ENCODE data around the gene NBEA. TPM values are rescaled to one million over a fixed set of nuclear protein-coding genes. Genes with fewer than 3 reads are reported as not detected.

NBEA gene
- total RNA-seq, 2 donors from 2014 or later, result 2.1 to 4.3 TPM

GRCh38 chr13:35146686-35147085 lies 204.6 kb downstream of the NBEA start:
- no peak for ATAC-seq
- DNase-seq, result no peak
- intact Hi-C loops (cut with DNase I, micrococcal nuclease), result no loop called here

DNA sequence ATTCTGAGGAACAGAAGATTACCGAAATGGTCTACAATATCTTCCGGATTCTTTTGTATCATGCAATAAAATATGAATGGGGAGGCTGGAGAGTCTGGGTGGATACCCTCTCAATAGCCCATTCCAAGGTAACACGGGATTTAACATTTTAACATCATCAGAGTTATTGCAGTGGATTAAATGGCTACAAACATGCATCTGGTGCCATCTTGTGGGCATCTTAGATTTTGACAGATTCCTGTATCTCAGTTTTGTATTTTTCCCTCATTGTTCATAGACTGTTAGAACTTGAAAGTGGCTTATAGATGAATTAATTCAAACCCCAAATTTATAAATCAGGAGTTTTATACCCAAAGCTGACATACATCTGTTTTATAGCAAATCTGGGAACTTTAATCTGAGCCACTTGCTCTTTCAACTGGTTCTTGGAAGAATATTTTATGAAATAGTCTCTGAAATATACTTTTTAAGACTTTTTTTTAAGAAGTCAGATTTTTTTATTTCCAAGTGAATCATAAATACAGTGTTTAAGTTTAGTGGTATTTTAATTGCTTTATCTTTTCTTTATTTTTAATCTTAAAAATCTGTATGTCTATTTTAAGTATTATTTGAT lies 215.2 kb downstream of the NBEA start:
- intact Hi-C loops (cut with DNase I, micrococcal nuclease), result loop anchor here in 1 of 2 donors (10.0 kb wide), 1 partner anchor 1222 kb away; no protein-coding TSS in a partner anchor
- DNase-seq (peak in 1 of 2 donors; percentile 6), ATAC-seq (peak; percentile 73)

GRCh38 chr13:35159041-35159440 lies 217.0 kb downstream of the NBEA start:
- no peak for ATAC-seq
- intact Hi-C loops (cut with DNase I, micrococcal nuclease), result loop anchor here in 1 of 2 donors (10.0 kb wide), 1 partner anchor 1224 kb away; no protein-coding TSS in a partner anchor
- DNase-seq, result no peak

- intact Hi-C loops (cut with DNase I, micrococcal nuclease), result no loop called here
- no peak for ATAC-seq
- no peak for DNase-seq
These were observed 218.8 kb downstream of the NBEA start for GRCh38 chr13:35160896-35161295.

- no peak for DNase-seq
- ATAC-seq, result no peak
- intact Hi-C loops (cut with DNase I, micrococcal nuclease), result no loop called here
These were observed 220.3 kb downstream of the NBEA start for GRCh38 chr13:35162420-35162819.

- intact Hi-C loops (cut with DNase I, micrococcal nuclease), result no loop called here
- ATAC-seq (no peak), DNase-seq (no peak)
These were observed 221.6 kb downstream of the NBEA start for GRCh38 chr13:35163674-35164073.

- intact Hi-C loops (cut with DNase I, micrococcal nuclease), result no loop called here
- DNase-seq (no peak), ATAC-seq (peak; percentile 63)
These were observed 222.4 kb downstream of the NBEA start for GRCh38 chr13:35164324-35164932.

DNA sequence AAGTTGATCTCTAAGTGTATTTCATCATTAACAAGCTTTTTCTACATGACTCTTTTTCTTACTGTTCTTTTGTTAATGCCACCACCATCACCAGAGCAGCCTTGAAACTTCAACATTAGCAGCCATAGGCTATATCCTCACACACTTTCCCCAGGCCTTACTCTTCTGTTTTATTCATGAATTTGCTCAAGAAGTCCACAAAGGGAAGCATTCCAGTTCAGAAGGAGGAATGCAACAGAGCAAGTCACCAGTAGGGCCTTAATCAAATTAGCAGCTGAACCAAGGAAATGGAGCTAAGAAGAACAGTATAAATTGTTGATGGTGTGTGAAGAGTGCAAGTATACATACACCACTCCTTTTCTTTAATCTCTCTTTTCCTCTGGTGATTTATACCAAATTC lies 223.1 kb downstream of the NBEA start:
- intact Hi-C loops (cut with DNase I, micrococcal nuclease), result no loop called here
- DNase-seq, result no peak
- no peak for ATAC-seq

GRCh38 chr13:35179494-35179893 lies 237.4 kb downstream of the NBEA start:
- no peak for DNase-seq
- intact Hi-C loops (cut with DNase I, micrococcal nuclease), result no loop called here
- ATAC-seq, result no peak

- no peak for ATAC-seq
- intact Hi-C loops (cut with DNase I, micrococcal nuclease), result no loop called here
- no peak for DNase-seq
These were observed 238.0 kb downstream of the NBEA start for GRCh38 chr13:35179920-35180663.

GRCh38 chr13:35190241-35190640 lies 248.2 kb downstream of the NBEA start:
- intact Hi-C loops (cut with DNase I, micrococcal nuclease), result no loop called here
- DNase-seq (no peak), ATAC-seq (no peak)

GRCh38 chr13:35191883-35192282 lies 249.8 kb downstream of the NBEA start:
- intact Hi-C loops (cut with DNase I, micrococcal nuclease), result no loop called here
- no peak for ATAC-seq

DNA sequence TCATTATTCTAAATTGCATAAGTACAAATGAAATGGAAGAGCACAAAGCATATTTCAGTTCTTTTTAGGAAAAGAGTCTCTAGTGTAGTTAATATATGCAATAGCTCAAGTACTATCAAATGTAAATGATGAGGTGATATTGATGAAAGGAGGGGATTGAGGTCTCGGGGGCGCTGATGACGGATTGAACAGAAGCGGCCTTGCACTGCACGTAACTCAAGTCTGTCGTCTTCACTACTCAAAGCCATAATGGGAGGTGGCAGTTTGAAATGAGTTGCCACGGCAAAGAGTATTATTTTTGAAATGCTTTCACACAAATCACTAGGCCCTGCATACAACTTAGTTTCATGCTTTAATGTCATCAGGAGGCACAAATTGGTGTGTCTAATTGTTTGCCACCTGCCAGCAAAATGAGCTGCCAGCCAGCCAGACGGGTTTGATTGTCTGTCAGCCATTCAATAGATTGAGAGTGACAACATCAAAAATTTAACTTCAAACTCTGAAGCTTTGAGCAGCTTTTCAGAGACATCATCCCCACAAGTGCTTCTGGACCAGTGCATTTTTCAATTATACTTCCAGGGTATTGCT lies 256.6 kb downstream of the NBEA start:
- ATAC-seq (no peak), DNase-seq (no peak)
- intact Hi-C loops (cut with DNase I, micrococcal nuclease), result no loop called here

More at GRCh38 chr13:35191883-35192282, 249.8 kb downstream of the NBEA start:
- no peak for DNase-seq

DNA sequence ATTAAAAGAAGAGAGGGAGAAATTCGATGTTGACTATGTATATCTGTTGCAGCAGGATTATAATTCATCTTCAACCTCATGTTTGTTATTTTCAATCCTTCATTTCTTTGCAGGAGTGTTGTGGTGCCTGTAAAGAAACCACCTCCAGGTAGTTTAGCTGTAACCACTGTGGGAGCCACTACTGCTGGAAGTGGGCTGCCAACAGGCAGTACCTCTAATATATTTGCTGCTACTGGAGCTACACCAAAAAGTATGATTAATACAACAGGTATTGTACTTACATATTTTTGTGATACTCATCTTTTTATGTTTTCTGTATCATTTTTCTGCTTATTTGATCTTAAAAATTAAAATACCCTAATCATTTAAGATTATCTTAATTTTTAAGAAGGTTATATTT lies 266.5 kb downstream of the NBEA start:
- intact Hi-C loops (cut with DNase I, micrococcal nuclease), result no loop called here
- no peak for ATAC-seq
- DNase-seq, result no peak

GRCh38 chr13:35210261-35210660 lies 268.2 kb downstream of the NBEA start:
- intact Hi-C loops (cut with DNase I, micrococcal nuclease), result no loop called here
- DNase-seq, result no peak
- no peak for ATAC-seq

DNA sequence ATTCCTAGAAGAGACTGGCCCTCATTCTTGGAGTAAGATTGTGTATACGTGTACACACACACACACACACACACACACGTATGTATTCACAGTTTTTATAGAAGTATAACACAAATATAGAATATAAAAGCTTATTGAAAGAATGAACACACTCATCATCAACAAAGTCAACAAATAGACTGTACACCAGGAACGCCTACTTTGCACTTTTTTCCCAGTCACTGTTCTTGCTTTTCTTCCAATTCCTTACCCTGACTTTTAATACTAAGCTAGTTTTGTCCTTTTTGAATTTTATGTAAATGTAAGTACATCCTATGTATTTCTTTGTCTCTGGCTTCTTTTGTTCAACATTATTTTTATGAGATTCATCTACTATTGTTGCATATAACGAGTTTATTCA lies 269.9 kb downstream of the NBEA start:
- no peak for DNase-seq
- no peak for ATAC-seq
- intact Hi-C loops (cut with DNase I, micrococcal nuclease), result no loop called here

DNA sequence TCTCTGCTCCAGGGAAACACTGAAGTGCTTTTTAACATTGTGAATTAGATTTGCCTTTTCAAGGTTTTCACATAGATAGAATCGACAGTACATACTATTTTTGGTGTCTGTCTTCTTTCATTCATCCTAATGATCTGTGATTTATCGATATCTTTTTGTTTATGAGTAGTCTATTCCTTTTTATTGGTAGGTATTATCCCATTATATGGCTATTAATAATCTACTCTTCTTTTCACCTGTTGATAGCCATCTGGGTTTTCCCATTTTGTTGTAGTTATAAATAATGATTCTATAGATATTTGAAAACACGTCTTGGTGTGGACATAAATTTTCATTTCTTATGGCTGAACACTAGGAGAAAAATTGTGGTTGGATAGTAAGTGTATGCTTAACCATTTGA lies 271.8 kb downstream of the NBEA start:
- intact Hi-C loops (cut with DNase I, micrococcal nuclease), result no loop called here
- DNase-seq (no peak), ATAC-seq (no peak)

DNA sequence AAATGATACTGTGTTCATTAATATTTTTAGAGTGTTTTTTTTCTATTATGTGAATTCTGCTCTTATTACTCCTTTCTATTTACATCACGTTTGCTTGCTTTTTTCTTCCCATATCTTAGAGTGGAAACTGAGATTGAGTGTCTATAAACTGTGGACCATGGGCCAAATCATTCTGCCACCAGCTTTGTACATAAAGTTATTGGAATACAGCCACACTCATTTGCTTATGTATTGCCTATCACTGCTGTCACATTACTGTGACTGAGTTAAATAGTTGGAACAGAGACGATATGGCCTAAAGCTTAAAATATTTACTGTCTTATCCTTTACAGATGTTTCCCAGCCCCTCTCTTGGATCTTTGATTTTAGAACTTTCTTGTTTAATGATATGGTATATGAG lies 274.1 kb downstream of the NBEA start:
- intact Hi-C loops (cut with DNase I, micrococcal nuclease), result no loop called here
- ATAC-seq, result no peak
- no peak for DNase-seq

DNA sequence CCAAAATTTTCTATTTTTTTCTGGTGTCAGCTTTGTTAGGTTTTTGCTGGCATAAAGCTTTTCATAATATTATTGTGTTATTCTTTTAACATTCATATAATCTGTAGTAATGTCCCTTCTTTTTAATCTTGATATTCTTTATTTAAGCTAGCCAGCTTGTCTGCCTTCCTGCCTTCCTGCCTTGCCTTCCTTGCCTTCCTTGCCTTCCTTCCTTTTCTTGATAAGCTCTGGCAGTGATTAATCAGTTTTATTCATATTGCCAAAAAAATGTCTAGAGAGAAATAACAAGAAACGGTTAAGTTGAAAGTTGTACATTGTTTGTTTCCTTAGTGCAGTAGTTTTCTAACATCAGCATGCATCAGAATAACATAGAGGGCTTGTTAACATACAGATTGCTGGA lies 277.0 kb downstream of the NBEA start:
- ATAC-seq (no peak), DNase-seq (no peak)
- intact Hi-C loops (cut with DNase I, micrococcal nuclease), result no loop called here

DNA sequence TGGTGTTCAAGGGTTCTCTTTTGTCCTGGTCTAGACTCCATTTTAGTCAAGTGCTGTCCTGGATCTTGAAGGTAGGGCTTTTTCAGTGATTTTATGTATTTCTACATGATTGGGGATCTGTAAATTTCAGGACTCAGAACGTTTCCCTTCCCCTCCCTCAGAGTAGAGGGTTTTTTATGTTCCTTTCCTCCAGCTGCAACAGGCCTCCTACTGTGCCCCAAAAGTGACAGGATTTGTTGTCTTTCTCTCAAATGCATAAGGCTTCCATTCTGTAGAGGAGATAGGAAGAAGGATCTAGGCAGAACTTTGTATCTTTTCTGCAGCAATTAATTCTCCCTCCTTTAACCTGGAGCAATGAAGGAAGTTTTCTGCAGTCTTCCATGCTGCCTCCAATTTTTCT lies 283.1 kb downstream of the NBEA start:
- intact Hi-C loops (cut with DNase I, micrococcal nuclease), result no loop called here
- DNase-seq (no peak), ATAC-seq (no peak)

Data from left colon (tissue), 2 donors.